Body of pancreas (tissue), 4 donors: ENCODE results near the gene CFAP97D1. TPM values are rescaled to one million over a fixed set of nuclear protein-coding genes. Genes with fewer than 3 reads are reported as not detected.

Source experiments
- ATAC-seq: fragments of 150-250 bp; one replicate; pipeline ENCODE4 v1.9.1; 2016
- DNase-seq, 4 donors: peaks; one replicate each; pipeline ENCODE4 v3.0.0-alpha.2; 2019
- H3K27ac ChIP-seq, 4 donors: fragments of 200-600 bp; sonication (generic); 1 replicate in 3 of 4; 2 replicates in 1 of 4; pipeline versions ENCODE4 v1.5.1 to v1.6.1; 2016 to 2019; ENCODE audit warnings: mild to moderate bottlenecking in 1 of 4, mixed read lengths in 1 of 4, moderate library complexity in 1 of 4
- H3K27me3 ChIP-seq, 2 donors: fragments of 200-600 bp; sonication (generic); one replicate each; pipeline ENCODE4 v1.6.0; 2016; ENCODE audit warnings: mild to moderate bottlenecking in 1 of 2
- H3K36me3 ChIP-seq, 2 donors: fragments of 200-600 bp; sonication (generic); replicated peaks in 1 of 2; 2 replicates each; pipeline ENCODE4 v1.5.1; 2016; ENCODE audit warnings: low read depth in 2 of 2; ENCODE audit not compliant: insufficient read depth in 1 of 2
- H3K4me1 ChIP-seq: fragments of 200-600 bp; sonication (generic); one replicate; pipeline ENCODE4 v1.6.0; 2016
- H3K4me3 ChIP-seq, 2 donors: fragments of 200-600 bp; sonication (generic); 1 replicate in 1 of 2; 2 replicates in 1 of 2; pipeline ENCODE4 v1.5.1; 2016 to 2019
- H3K9me3 ChIP-seq, 3 donors: fragments of 200-600 bp; sonication (generic); 1 replicate in 2 of 3; 2 replicates in 1 of 3; pipeline ENCODE4 v1.5.1; 2016
- POLR2A ChIP-seq, 3 donors: fragments of 450-650 bp; IDR thresholded peaks; one replicate each; pipeline ENCODE4 v1.6.1; 2016; ENCODE audit warnings: antibody characterized with exemption in 3 of 3, mild to moderate bottlenecking in 2 of 3
- WGBS, 2 donors: methylation state at CpG; one replicate each; pipeline ENCODE4 v1.1.5; 2017; 5-methylcytosine and 5-hydroxymethylcytosine counted together
- intact Hi-C: fragments of 100-400 bp; cut with DNase I; formaldehyde crosslinking; loops from one replicate; pipeline ENCODE4 v1.15.1; 2023
- total RNA-seq, 2 donors: library from RNA; depleted of rRNA; stranded (reverse); fragments of >200 nt; gene quantifications; one replicate each; pipeline ENCODE4 v1.1.0, GENCODE V29; 2016
- TF ChIP-seq, protein P1 (sequence below), 7 experiments: fragments of 450-650 bp in 4 of 7; fragments of 200-600 bp in 3 of 7; sonication (generic) in 3 of 7; IDR thresholded peaks; one replicate each; pipeline ENCODE4 v1.5.1; 2016 to 2019; ENCODE audit warnings: antibody characterized with exemption in 7 of 7

Gene CFAP97D1
- total RNA-seq, 2 donors from 2014 or later, result not detected

- Histone ChIP-seq H3K27ac (no peak overlapping the region), H3K9me3 (no peaks in the 10 kb centered on the region), H3K4me3 (no peak overlapping the region), H3K27me3 (no peaks in the 10 kb centered on the region), H3K36me3 (peaks cover 0 to 2% of the 10 kb centered on the region in 2 donors), H3K4me1 (no peaks in the 10 kb centered on the region)
- no peak for DNase-seq
- TF ChIP-seq POLR2A (IDR thresholded peaks at IDR 0.05), result no peak
- TF ChIP-seq, protein P1, sequence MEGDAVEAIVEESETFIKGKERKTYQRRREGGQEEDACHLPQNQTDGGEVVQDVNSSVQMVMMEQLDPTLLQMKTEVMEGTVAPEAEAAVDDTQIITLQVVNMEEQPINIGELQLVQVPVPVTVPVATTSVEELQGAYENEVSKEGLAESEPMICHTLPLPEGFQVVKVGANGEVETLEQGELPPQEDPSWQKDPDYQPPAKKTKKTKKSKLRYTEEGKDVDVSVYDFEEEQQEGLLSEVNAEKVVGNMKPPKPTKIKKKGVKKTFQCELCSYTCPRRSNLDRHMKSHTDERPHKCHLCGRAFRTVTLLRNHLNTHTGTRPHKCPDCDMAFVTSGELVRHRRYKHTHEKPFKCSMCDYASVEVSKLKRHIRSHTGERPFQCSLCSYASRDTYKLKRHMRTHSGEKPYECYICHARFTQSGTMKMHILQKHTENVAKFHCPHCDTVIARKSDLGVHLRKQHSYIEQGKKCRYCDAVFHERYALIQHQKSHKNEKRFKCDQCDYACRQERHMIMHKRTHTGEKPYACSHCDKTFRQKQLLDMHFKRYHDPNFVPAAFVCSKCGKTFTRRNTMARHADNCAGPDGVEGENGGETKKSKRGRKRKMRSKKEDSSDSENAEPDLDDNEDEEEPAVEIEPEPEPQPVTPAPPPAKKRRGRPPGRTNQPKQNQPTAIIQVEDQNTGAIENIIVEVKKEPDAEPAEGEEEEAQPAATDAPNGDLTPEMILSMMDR (IDR thresholded peaks at IDR 0.05), result no peak
- intact Hi-C loops, result no loop called here
- ATAC-seq, result no peak
- WGBS, 2 donors, result 86 to 87% methylated on average over 4 of the region's 4 CpGs
Observed at GRCh38 chr17:43808076-43808475, 27.8 kb downstream of the CFAP97D1 start.

DNA sequence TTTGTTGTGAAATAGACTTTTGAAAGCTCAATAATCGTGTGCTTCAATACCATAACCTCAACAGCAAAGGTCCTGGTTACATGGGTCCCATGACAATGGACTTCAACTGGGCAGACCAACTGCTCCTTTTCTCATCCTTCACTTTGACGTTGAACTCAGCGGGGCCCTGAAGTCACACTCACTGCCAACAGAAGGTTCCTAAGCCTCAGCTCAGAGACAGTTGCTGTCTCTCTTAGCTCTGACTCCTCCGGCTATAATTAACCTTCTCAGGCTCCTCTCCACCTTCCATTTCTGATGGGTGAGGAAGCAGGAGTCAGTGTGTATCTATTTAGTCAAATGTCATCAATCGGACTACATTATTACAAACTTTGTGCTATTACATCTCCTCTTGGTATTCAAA, 28.9 kb downstream of the CFAP97D1 start:
- no peak for TF ChIP-seq POLR2A (IDR thresholded peaks at IDR 0.05)
- TF ChIP-seq, protein P1 (IDR thresholded peaks at IDR 0.05), result no peak
- peaks cover 0 to 2% of the 10 kb centered on the region in 2 donors for H3K36me3 ChIP-seq
- DNase-seq, result no peak
- H3K4me1 ChIP-seq, result no peaks in the 10 kb centered on the region
- no peaks in the 10 kb centered on the region for H3K9me3 ChIP-seq
- intact Hi-C loops, result no loop called here
- WGBS, 2 donors, result 84 to 86% methylated on average over 5 of the region's 5 CpGs
- no peak for ATAC-seq
- no peaks in the 10 kb centered on the region for H3K27me3 ChIP-seq
- H3K4me3 ChIP-seq, result no peak overlapping the region
- H3K27ac ChIP-seq, result no peak overlapping the region

DNA sequence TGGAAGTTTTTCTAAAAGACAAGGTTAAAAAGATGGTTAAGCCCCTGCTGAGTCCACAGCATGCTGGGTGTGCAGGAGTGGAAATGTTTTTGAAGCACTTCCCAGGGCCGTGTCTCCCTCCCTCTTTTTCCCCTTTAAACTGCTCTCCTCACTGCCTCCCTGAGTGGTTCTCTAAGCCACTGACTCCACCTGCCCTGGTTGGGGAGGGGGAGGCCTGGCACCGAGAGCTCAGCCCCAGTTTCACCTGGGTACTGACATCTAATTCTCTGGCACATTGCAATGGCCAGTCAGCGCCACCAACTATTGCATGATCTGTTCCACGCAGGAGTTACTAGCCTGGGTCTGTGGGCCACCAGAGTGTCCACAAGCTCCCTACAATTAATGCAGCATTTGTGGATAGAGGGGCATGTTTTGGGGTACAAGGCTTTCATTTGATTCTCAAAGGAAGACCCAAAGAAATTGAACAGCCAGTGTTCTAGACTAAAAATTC, 30.0 kb downstream of the CFAP97D1 start:
- TF ChIP-seq POLR2A (IDR thresholded peaks at IDR 0.05), result no peak
- TF ChIP-seq, protein P1 (IDR thresholded peaks at IDR 0.05), result no peak
- H3K36me3 ChIP-seq, result peaks cover 0 to 2% of the 10 kb centered on the region in 2 donors
- H3K27me3 ChIP-seq, result no peaks in the 10 kb centered on the region
- H3K4me1 ChIP-seq, result no peaks in the 10 kb centered on the region
- no peak overlapping the region for H3K27ac ChIP-seq
- no peaks in the 10 kb centered on the region for H3K9me3 ChIP-seq
- DNase-seq (no peak), ATAC-seq (no peak)
- H3K4me3 ChIP-seq, result no peak overlapping the region
- intact Hi-C loops, result no loop called here
- WGBS, 2 donors, result 76 to 89% methylated on average over 4 of the region's 4 CpGs

- intact Hi-C loops, result no loop called here
- Histone ChIP-seq H3K9me3 (no peaks in the 10 kb centered on the region), H3K27ac (no peak overlapping the region), H3K36me3 (peaks cover 0 to 2% of the 10 kb centered on the region in 2 donors), H3K27me3 (no peaks in the 10 kb centered on the region), H3K4me3 (no peak overlapping the region), H3K4me1 (no peaks in the 10 kb centered on the region)
- ATAC-seq (no peak), DNase-seq (no peak)
- WGBS, 2 donors, result 87 to 91% methylated on average over 5 of the region's 5 CpGs
- TF ChIP-seq POLR2A (IDR thresholded peaks at IDR 0.05), result no peak
- TF ChIP-seq, protein P1 (IDR thresholded peaks at IDR 0.05), result no peak
Observed at GRCh38 chr17:43810823-43811222, 30.6 kb downstream of the CFAP97D1 start.
